Left lung (tissue), 10 donors: ENCODE data around the gene TEX35. TPM values are rescaled to one million over a fixed set of nuclear protein-coding genes. Genes with fewer than 3 reads are reported as not detected.

Experiments used
- ATAC-seq: fragments of 200-7000 bp; cut with Tn5 transposase; one replicate; pipeline ENCODE4 v1.9.1; 2020; ENCODE audit warnings: moderate library complexity
- DNase-seq, 4 donors: peaks; one replicate each; pipeline ENCODE4 v3.0.0-alpha.2; 2013 to 2020
- H3K27ac ChIP-seq, 2 donors: fragments of 200-600 bp; sonication (generic) in 1 of 2; one replicate each; pipeline versions ENCODE4 v1.5.0 to v1.8.0; 2020 to 2021
- H3K27me3 ChIP-seq, 2 donors: fragments of 200-600 bp; sonication (generic) in 1 of 2; one replicate each; pipeline versions ENCODE4 v1.5.0 to v1.8.0; 2020 to 2021
- H3K36me3 ChIP-seq, 2 donors: fragments of 200-600 bp; sonication (generic) in 1 of 2; one replicate each; pipeline versions ENCODE4 v1.5.0 to v1.8.0; 2020 to 2021
- H3K4me1 ChIP-seq, 2 donors: fragments of 200-600 bp; one replicate each; pipeline ENCODE4 v1.8.0; 2021
- H3K4me3 ChIP-seq, 2 donors: fragments of 200-600 bp; sonication (generic) in 1 of 2; one replicate each; pipeline versions ENCODE4 v1.5.0 to v1.8.0; 2020 to 2021; ENCODE audit warnings: mild to moderate bottlenecking in 1 of 2
- H3K9me3 ChIP-seq, 2 donors: fragments of 200-600 bp; sonication (generic) in 1 of 2; one replicate each; pipeline versions ENCODE4 v1.5.0 to v1.8.0; 2020 to 2021
- intact Hi-C, 2 donors: fragments of 100-400 bp; cut with DNase I; formaldehyde crosslinking; loops; one replicate each; pipeline versions ENCODE4 v1.11.2 to v1.14.2; 2022
- polyA plus RNA-seq, 6 donors: library from polyadenylated mRNA; unstranded; fragments of 120-200 nt; gene quantifications; one replicate each; pipeline ENCODE4 v1.2.1, GENCODE V29; 2013; ENCODE audit not compliant: insufficient read length in 6 of 6
- total RNA-seq, 2 donors: library from RNA; stranded (reverse); fragmentation: NEBNext Ultra II Directional; extraction: Animal tissue kit (Norgen Biotek cat#: 25700); gene quantifications; one replicate each; pipeline ENCODE4 v1.2.1, GENCODE V29; 2021
- TF ChIP-seq, protein P1 (sequence below), 2 donors: fragments of 200-600 bp; sonication (generic) in 1 of 2; IDR thresholded peaks; one replicate each; pipeline versions ENCODE4 v1.5.0 to v1.8.0; 2021; ENCODE audit warnings: antibody characterized with exemption in 2 of 2
- donor health status: DM: no; HTN: yes; CAD: no.
- donor health status: DM: no; HTN: no; CAD: no.

Gene TEX35
- total and polyA plus RNA-seq, 8 donors = 0.27 to 1.0 (median 0.47) TPM; not detected in 2

- peak in 1 of 4 donors; percentile 51 for DNase-seq
- Histone ChIP-seq H3K36me3 (peaks cover 0 to 53% of the 10 kb centered on the region in 2 donors), H3K4me3 (no peak overlapping the region), H3K4me1 (no peaks in the 10 kb centered on the region), H3K9me3 (no peaks in the 10 kb centered on the region), H3K27ac (no peak overlapping the region), H3K27me3 (no peaks in the 10 kb centered on the region)
- TF ChIP-seq, protein P1, sequence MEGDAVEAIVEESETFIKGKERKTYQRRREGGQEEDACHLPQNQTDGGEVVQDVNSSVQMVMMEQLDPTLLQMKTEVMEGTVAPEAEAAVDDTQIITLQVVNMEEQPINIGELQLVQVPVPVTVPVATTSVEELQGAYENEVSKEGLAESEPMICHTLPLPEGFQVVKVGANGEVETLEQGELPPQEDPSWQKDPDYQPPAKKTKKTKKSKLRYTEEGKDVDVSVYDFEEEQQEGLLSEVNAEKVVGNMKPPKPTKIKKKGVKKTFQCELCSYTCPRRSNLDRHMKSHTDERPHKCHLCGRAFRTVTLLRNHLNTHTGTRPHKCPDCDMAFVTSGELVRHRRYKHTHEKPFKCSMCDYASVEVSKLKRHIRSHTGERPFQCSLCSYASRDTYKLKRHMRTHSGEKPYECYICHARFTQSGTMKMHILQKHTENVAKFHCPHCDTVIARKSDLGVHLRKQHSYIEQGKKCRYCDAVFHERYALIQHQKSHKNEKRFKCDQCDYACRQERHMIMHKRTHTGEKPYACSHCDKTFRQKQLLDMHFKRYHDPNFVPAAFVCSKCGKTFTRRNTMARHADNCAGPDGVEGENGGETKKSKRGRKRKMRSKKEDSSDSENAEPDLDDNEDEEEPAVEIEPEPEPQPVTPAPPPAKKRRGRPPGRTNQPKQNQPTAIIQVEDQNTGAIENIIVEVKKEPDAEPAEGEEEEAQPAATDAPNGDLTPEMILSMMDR (IDR thresholded peaks at IDR 0.05) = no peak
- peak; percentile 93 for ATAC-seq
- intact Hi-C loops = no loop called here
These were observed 42.4 kb upstream of the TEX35 start for GRCh38 chr1:178470411-178470960.

- Histone ChIP-seq H3K9me3 (no peaks in the 10 kb centered on the region), H3K4me3 (no peak overlapping the region), H3K4me1 (no peaks in the 10 kb centered on the region), H3K36me3 (peaks cover 0 to 37% of the 10 kb centered on the region in 2 donors), H3K27me3 (no peaks in the 10 kb centered on the region), H3K27ac (no peak overlapping the region)
- ATAC-seq (no peak), DNase-seq (no peak)
- intact Hi-C loops = no loop called here
- TF ChIP-seq, protein P1 (IDR thresholded peaks at IDR 0.05) = no peak
These were observed 40.4 kb upstream of the TEX35 start for GRCh38 chr1:178472531-178472930.

- no peak for ATAC-seq
- intact Hi-C loops = no loop called here
These were observed 35.5 kb upstream of the TEX35 start for GRCh38 chr1:178477373-178477772.

DNA sequence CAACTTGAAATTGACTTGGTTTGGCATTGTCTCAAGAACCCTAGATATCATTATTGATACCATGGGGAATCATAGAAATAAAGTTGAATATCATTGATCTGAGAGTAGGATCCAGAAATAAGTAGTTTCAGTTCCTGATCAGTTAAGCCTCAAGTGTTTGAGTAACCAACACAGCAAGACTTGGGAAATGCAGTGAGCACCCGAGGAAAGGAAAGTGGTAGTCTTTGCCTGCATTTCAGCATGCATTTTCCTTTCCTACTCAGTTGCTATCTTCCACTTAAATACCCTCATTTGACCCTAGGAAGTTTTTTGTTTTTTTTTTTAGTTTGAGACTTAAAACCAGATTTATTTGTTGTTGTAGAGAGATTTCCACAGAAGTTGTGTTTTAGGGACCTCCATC is 35.1 kb upstream of the TEX35 start:
- TF ChIP-seq, protein P1 (IDR thresholded peaks at IDR 0.05) = no peak
- intact Hi-C loops = no loop called here
- Histone ChIP-seq H3K27me3 (no peaks in the 10 kb centered on the region), H3K9me3 (no peaks in the 10 kb centered on the region), H3K36me3 (peaks cover 0 to 24% of the 10 kb centered on the region in 2 donors), H3K27ac (no peak overlapping the region), H3K4me3 (no peak overlapping the region), H3K4me1 (no peaks in the 10 kb centered on the region)
- ATAC-seq = peak; percentile 22
- no peak for DNase-seq

More at GRCh38 chr1:178477373-178477772, 35.5 kb upstream of the TEX35 start:
- Histone ChIP-seq H3K36me3 (peaks cover 0 to 25% of the 10 kb centered on the region in 2 donors), H3K4me1 (no peaks in the 10 kb centered on the region), H3K27ac (no peak overlapping the region), H3K27me3 (no peaks in the 10 kb centered on the region), H3K9me3 (no peaks in the 10 kb centered on the region), H3K4me3 (no peak overlapping the region)
- DNase-seq = no peak
- TF ChIP-seq, protein P1 (IDR thresholded peaks at IDR 0.05) = no peak

DNA sequence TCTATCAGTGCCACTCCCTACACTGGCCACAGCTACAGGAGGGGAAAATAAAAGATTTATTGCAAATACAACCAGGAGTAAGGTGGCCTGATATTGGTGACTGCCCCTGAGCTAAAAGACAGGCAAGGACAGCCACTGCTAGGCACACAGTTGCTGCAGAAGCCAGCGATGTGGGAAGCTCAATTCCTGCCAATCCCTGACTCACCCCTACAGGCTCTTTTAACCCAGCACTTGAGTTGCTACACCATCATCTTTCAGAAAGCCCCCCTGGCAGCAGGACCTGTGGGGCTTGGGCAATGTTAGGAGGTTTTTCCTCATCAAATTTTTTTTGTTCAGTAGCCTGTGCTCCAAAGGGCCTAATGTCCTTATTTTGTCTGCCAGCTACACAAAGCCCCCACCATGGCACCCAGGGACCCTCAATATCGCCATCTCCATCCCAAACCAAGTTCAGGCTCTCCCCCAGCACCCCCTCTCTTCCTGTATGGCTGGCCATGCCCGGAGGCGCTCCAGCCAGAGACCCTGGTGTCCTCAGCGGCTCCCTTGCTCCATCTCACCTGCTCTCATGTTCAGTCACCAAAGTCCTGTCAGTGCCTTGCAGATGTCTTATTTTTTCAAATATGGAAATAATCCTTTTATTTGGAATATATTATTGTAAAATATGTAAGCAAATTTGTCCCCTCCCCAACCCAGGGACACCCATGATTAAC is 29.5 kb upstream of the TEX35 start:
- TF ChIP-seq, protein P1 (IDR thresholded peaks at IDR 0.05) = no peak
- intact Hi-C loops = no loop called here
- no peaks in the 10 kb centered on the region for H3K9me3 ChIP-seq

More for the DNA sequence above, 29.5 kb upstream of the TEX35 start:
- H3K27me3 ChIP-seq = peaks cover 0 to 12% of the 10 kb centered on the region in 2 donors
- H3K36me3 ChIP-seq = peaks cover 0 to 3% of the 10 kb centered on the region in 2 donors
- H3K4me1 ChIP-seq = peaks cover 6 to 23% of the 10 kb centered on the region in 2 donors
- H3K27ac ChIP-seq = no peak overlapping the region
- ATAC-seq = no peak
- DNase-seq = no peak
- no peak overlapping the region for H3K4me3 ChIP-seq
